Suprapubic skin (tissue), 4 donors: Measurements from ENCODE around the gene PMP22.

Experiments
- EP300 ChIP-seq: sonication (generic); formaldehyde crosslinking; IDR thresholded peaks from one replicate; pipeline ENCODE4 v1.6.1; 2017; ENCODE audit warnings: antibody characterized with exemption
- POLR2A ChIP-seq, 2 donors: fragments of 450-650 bp; IDR thresholded peaks; one replicate each; pipeline ENCODE4 v1.6.1; 2017; ENCODE audit warnings: antibody characterized with exemption in 2 of 2, mild to moderate bottlenecking in 2 of 2, moderate library complexity in 2 of 2
- POLR2AphosphoS5 ChIP-seq, 3 donors: sonication (generic); formaldehyde crosslinking; IDR thresholded peaks; one replicate each; pipeline ENCODE4 v1.6.1; 2017; ENCODE audit warnings: antibody characterized with exemption in 3 of 3
- TF ChIP-seq, protein P1 (sequence below), 2 donors: fragments of 200-600 bp in 1 of 2; fragments of 450-650 bp in 1 of 2; sonication (generic) in 1 of 2; IDR thresholded peaks; one replicate each; pipeline ENCODE4 v1.5.1; 2016 to 2019; ENCODE audit warnings: antibody characterized with exemption in 2 of 2, mild to moderate bottlenecking in 1 of 2, moderate library complexity in 1 of 2

GRCh38 chr17:15269780-15270089 lies 4.6 kb upstream of the PMP22 start:
- TF ChIP-seq, protein P1, sequence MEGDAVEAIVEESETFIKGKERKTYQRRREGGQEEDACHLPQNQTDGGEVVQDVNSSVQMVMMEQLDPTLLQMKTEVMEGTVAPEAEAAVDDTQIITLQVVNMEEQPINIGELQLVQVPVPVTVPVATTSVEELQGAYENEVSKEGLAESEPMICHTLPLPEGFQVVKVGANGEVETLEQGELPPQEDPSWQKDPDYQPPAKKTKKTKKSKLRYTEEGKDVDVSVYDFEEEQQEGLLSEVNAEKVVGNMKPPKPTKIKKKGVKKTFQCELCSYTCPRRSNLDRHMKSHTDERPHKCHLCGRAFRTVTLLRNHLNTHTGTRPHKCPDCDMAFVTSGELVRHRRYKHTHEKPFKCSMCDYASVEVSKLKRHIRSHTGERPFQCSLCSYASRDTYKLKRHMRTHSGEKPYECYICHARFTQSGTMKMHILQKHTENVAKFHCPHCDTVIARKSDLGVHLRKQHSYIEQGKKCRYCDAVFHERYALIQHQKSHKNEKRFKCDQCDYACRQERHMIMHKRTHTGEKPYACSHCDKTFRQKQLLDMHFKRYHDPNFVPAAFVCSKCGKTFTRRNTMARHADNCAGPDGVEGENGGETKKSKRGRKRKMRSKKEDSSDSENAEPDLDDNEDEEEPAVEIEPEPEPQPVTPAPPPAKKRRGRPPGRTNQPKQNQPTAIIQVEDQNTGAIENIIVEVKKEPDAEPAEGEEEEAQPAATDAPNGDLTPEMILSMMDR (IDR thresholded peaks at IDR 0.05): no peak
- TF ChIP-seq POLR2A (IDR thresholded peaks at IDR 0.05) (no peak), POLR2AphosphoS5 (IDR thresholded peaks at IDR 0.05) (no peak), EP300 (no peak)
